HepG2 (cell line): ENCODE data around the gene EIF2S2. TPM values are rescaled to one million over a fixed set of nuclear protein-coding genes. Genes with fewer than 3 reads are reported as not detected.

ENCODE experiments used
- AGO1 ChIP-seq: fragments of 200-400 bp; formaldehyde crosslinking; IDR thresholded peaks from 2 replicates; pipeline ENCODE4 v1.6.1; 2017; ENCODE audit warnings: mild to moderate bottlenecking, low read depth, low read length, moderate library complexity; ENCODE audit not compliant: poor library complexity, severe bottlenecking
- CTCF ChIP-seq: sonication (generic); formaldehyde crosslinking; IDR thresholded peaks from 2 replicates; pipeline ENCODE4 v1.5.0; 2020; ENCODE audit warnings: mild to moderate bottlenecking, missing genetic modification reagents, moderate library complexity
- ERF ChIP-seq: IDR thresholded peaks from 2 replicates; pipeline ENCODE4 v1.6.1; 2018; ENCODE audit warnings: missing biosample characterization, missing genetic modification reagents
- HNF4G ChIP-seq, 2 experiments: sonication (generic) in 1 of 2; formaldehyde crosslinking in 1 of 2; IDR thresholded peaks; 2 replicates each; pipeline versions ENCODE4 v1.4.0 to v1.6.1; 2011 to 2020; ENCODE audit warnings: borderline replicate concordance in 2 of 2, low read depth in 2 of 2, mild to moderate bottlenecking in 2 of 2, low read length in 1 of 2, missing genetic modification reagents in 1 of 2, moderate library complexity in 1 of 2
- KAT7 ChIP-seq: IDR thresholded peaks from 2 replicates; pipeline ENCODE4 v1.6.1; 2018; ENCODE audit warnings: borderline replicate concordance, missing compliant biosample characterization
- LRRFIP1 ChIP-seq: sonication (generic); formaldehyde crosslinking; conservative IDR thresholded peaks from 2 replicates; pipeline ENCODE4 v1.4.0; 2020; ENCODE audit warnings: missing genetic modification reagents
- PAXIP1 ChIP-seq: sonication (generic); formaldehyde crosslinking; conservative IDR thresholded peaks from 2 replicates; pipeline ENCODE4 v1.4.0; 2020; ENCODE audit warnings: mild to moderate bottlenecking, missing genetic modification reagents, moderate library complexity
- THRA ChIP-seq: sonication (generic); formaldehyde crosslinking; IDR thresholded peaks from 2 replicates; pipeline ENCODE4 v1.4.0; 2020; ENCODE audit warnings: missing genetic modification reagents, borderline replicate concordance
- ZNF275 ChIP-seq: sonication (generic); formaldehyde crosslinking; IDR thresholded peaks from 2 replicates; pipeline ENCODE4 v1.8.0; 2022; ENCODE audit warnings: missing genetic modification reagents, mild to moderate bottlenecking, inconsistent platforms, borderline replicate concordance
- ZNF280D ChIP-seq: sonication (generic); formaldehyde crosslinking; IDR thresholded peaks from 2 replicates; pipeline ENCODE4 v1.5.1; 2020; ENCODE audit warnings: mild to moderate bottlenecking, missing genetic modification reagents
- ZNF335 ChIP-seq: sonication (generic); formaldehyde crosslinking; IDR thresholded peaks from 2 replicates; pipeline ENCODE4 v1.4.0; 2020; ENCODE audit warnings: missing genetic modification reagents
- polyA plus RNA-seq, 8 experiments: library from polyadenylated mRNA; depleted of rRNA in 3 of 8; stranded (reverse) in 7 of 8; unstranded in 1 of 8; fragments of >200 nt; fragmentation: Illumina TruSeq in 4 of 8; extraction: Trizol in 4 of 8; gene quantifications; 2 replicates each; pipeline versions ENCODE4 v1.2.1 to v1.2.3, GENCODE V29; 2011 to 2016; ENCODE audit warnings: low read depth in 4 of 8, missing spikeins in 1 of 8, mixed read lengths in 1 of 8; ENCODE audit not compliant: insufficient read depth in 1 of 8
- total RNA-seq, 5 experiments: library from RNA; depleted of rRNA; stranded (reverse); fragments of >200 nt; fragmentation: Illumina TruSeq; extraction: Trizol; gene quantifications; 2 replicates each; pipeline ENCODE4 v1.2.3, GENCODE V29; 2016; ENCODE audit warnings: low read depth in 1 of 5

The EIF2S2 gene
- total and polyA plus RNA-seq, 2 of the 13 experiments (the other 11 are each of a cell fraction or from before 2014, with no cell fraction given) = 126 to 213 TPM

GRCh38 chr20:34110745-34111641 is 1.1 kb downstream of the EIF2S2 start (continued):
- TF ChIP-seq LRRFIP1 (CRISPR knock-in tag) = no peak
- TF ChIP-seq HNF4G (IDR thresholded peaks at IDR 0.05; ENCODE audit: borderline replicate concordance, low read depth, low read length) = no peak
- peak; percentile 10; the same call in 1 of the 2 replicates for TF ChIP-seq HNF4G (CRISPR knock-in tag; IDR thresholded peaks at IDR 0.05; ENCODE audit: borderline replicate concordance, low read depth)
- TF ChIP-seq THRA (CRISPR knock-in tag) = 0 out of 2 replicates have a peak, but pooled peaks have one; percentile 13
- no peak for TF ChIP-seq AGO1
- TF ChIP-seq KAT7 (CRISPR knock-in tag) = no peak; the same call in 1 of the 2 replicates
- peak; percentile 64; the same call in 1 of the 2 replicates for TF ChIP-seq ZNF280D (CRISPR knock-in tag)
- TF ChIP-seq PAXIP1 (CRISPR knock-in tag) = no peak
- 0 out of 2 replicates have a peak, but pooled peaks have one; percentile 24 for TF ChIP-seq CTCF (CRISPR knock-in tag)
- TF ChIP-seq ZNF275 = 0 out of 2 replicates have a peak, but pooled peaks have one; percentile 21
- TF ChIP-seq ZNF335 (CRISPR knock-in tag) = no peak
- 0 out of 2 replicates have a peak, but pooled peaks have one; percentile 12 for TF ChIP-seq ERF
